TTC549 (cell line): Measurements from ENCODE around the gene AGO3.

Experiments
- FAIRE-seq: peaks from 2 replicates; lab custom pipeline; 2012; peaks lifted over from hg19 to GRCh38; lab: Jason Lieb, UNC

Gene AGO3

GRCh38 chr1:36083635-36084496 lies 153.0 kb downstream of the AGO3 start, which contains the start of gene TEKT2:
Gene TEKT2 (plus strand): TSS chr1:36084094. CDS start chr1:36084922, 828 bp downstream.
- no peak for FAIRE-seq

- FAIRE-seq: no peak
Measured at GRCh38 chr1:36084497-36085115, 153.7 kb downstream of the AGO3 start.

GRCh38 chr1:36085126-36085525 lies 154.2 kb downstream of the AGO3 start:
- FAIRE-seq: no peak

- no peak for FAIRE-seq
Measured at GRCh38 chr1:36085686-36086526, 155.0 kb downstream of the AGO3 start.

- no peak for FAIRE-seq
Measured at GRCh38 chr1:36086529-36087232, 155.8 kb downstream of the AGO3 start.

GRCh38 chr1:36087233-36088123 lies 156.6 kb downstream of the AGO3 start:
- no peak for FAIRE-seq

- FAIRE-seq: no peak
Measured at GRCh38 chr1:36088265-36088576, 157.3 kb downstream of the AGO3 start.

GRCh38 chr1:36088577-36089392 lies 157.9 kb downstream of the AGO3 start, which contains the start of gene ADPRS:
Gene ADPRS (plus strand): TSS chr1:36088892. CDS start chr1:36088905, 13 bp downstream.
- FAIRE-seq: no peak

GRCh38 chr1:36089393-36090121 lies 158.7 kb downstream of the AGO3 start:
- no peak for FAIRE-seq

- FAIRE-seq: no peak
Measured at GRCh38 chr1:36091141-36091540, 160.2 kb downstream of the AGO3 start.

- FAIRE-seq: no peak
Measured at GRCh38 chr1:36091698-36092097, 160.8 kb downstream of the AGO3 start.

- no peak for FAIRE-seq
Measured at GRCh38 chr1:36092166-36092797, 161.4 kb downstream of the AGO3 start.

- no peak for FAIRE-seq
Measured at GRCh38 chr1:36092798-36093185, 161.9 kb downstream of the AGO3 start.

- no peak for FAIRE-seq
Measured at GRCh38 chr1:36093226-36093625, 162.3 kb downstream of the AGO3 start.

- FAIRE-seq: no peak
Measured at GRCh38 chr1:36093929-36094328, 163.0 kb downstream of the AGO3 start.

GRCh38 chr1:36094621-36095061 lies 163.7 kb downstream of the AGO3 start:
- FAIRE-seq: no peak

- no peak for FAIRE-seq
Measured at GRCh38 chr1:36095760-36096405, 165.0 kb downstream of the AGO3 start.
